K562 (cell line): Measurements from ENCODE around the gene CACNA1C. TPM values are rescaled to one million over a fixed set of nuclear protein-coding genes. Genes with fewer than 3 reads are reported as not detected.

Source experiments
- ZBTB40 ChIP-seq, 2 experiments: fragments of 450-650 bp in 1 of 2; sonication (generic) in 1 of 2; formaldehyde crosslinking in 1 of 2; IDR thresholded peaks; 2 replicates each; pipeline versions ENCODE4 v1.7.1 to v1.9.0; 2016 to 2022; ENCODE audit warnings: inconsistent platforms in 1 of 2, mild to moderate bottlenecking in 1 of 2, missing genetic modification reagents in 1 of 2
- polyA plus RNA-seq, 8 experiments: library from polyadenylated mRNA; depleted of rRNA in 4 of 8; stranded (reverse) in 5 of 8; unstranded in 3 of 8; fragments of >200 nt; fragmentation: Nextera tagmentation in 2 of 8; fragmentation: Illumina TruSeq in 1 of 8; extraction: Ambion mirVana in 2 of 8; extraction: Trizol in 1 of 8; gene quantifications; 2 replicates each; pipeline versions ENCODE4 v1.2.1 to v1.2.3, GENCODE V29; 2011 to 2014; ENCODE audit warnings: inconsistent platforms in 1 of 8, missing spikeins in 1 of 8
- total RNA-seq, 7 experiments: library from RNA; depleted of rRNA in 6 of 7; stranded (reverse); fragments of >200 nt in 6 of 7; fragmentation: Illumina TruSeq in 2 of 7; extraction: Trizol in 2 of 7; gene quantifications; 2 replicates each; pipeline versions ENCODE4 v1.2.1 to v1.2.3, GENCODE V29; 2011 to 2021; ENCODE audit warnings: low replicate concordance in 1 of 7

CACNA1C gene
- total and polyA plus RNA-seq, 9 of the 15 experiments (the other 6 are each of a cell fraction or from before 2014, with no cell fraction given), result not detected

- TF ChIP-seq ZBTB40 (IDR thresholded peaks at IDR 0.05), result no peak
- TF ChIP-seq ZBTB40 (CRISPR knock-in tag; IDR thresholded peaks at IDR 0.05), result no peak
- TF ChIP-seq, all 486 proteins: peak for 0
These were observed 597.7 kb downstream of the CACNA1C start (continued) for GRCh38 chr12:2650261-2651067.
